SHP77 (cell line): Measurements from ENCODE around the gene TRAM2.
A peak's percentile ranks its signal among the peaks of the same experiment; 100 is the strongest.

Source experiments
- DNase-seq, 2 experiments: peaks; one replicate each; lab custom pipeline; 2025; lab: John Stamatoyannopoulos, UW

TRAM2 gene, protein sequence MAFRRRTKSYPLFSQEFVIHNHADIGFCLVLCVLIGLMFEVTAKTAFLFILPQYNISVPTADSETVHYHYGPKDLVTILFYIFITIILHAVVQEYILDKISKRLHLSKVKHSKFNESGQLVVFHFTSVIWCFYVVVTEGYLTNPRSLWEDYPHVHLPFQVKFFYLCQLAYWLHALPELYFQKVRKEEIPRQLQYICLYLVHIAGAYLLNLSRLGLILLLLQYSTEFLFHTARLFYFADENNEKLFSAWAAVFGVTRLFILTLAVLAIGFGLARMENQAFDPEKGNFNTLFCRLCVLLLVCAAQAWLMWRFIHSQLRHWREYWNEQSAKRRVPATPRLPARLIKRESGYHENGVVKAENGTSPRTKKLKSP

DNA sequence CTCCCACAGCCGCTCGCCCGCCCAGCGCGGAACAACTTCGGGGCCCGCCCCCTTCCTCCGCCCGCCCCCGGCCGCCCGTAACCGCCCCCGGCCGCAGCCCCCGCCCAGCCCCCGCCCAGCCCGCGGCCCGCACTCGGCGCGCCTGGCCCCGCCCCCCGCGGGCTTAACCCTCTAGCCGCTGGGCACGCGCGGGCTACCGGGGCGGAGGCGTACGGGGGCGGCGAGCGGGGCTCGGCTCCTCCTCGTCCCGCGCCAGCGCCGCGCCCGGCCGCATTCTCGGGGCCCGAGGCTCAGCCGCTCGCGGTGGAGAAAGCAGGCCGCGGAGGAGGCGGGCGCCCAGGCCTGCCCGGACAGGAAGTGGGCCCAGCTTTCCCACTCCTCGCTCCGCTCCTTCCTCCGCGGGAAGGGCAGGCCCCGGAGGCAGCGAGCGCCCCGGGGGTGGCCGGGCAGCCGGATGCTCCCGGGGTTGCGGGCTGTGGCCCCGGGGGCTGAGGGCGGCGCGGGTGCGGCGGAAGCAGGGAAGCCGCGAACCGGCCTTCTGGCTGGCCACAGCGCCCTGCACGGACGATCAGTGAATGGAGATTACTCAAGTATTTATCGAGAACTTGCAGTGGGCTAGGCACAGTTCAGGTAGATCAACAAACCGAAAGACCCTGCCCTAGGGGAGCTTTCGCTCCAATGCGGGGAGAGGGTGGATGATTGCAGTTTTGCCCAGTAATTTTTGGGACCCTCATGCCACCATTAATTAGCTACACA is at the start of gene TRAM2:
TSS of gene TRAM2 (minus strand) at position 39 of the 756 bp plus-strand sequence. CDS start 145 bp downstream, outside the sequence.
- DNase-seq: peak; percentile 62 to 81

DNA sequence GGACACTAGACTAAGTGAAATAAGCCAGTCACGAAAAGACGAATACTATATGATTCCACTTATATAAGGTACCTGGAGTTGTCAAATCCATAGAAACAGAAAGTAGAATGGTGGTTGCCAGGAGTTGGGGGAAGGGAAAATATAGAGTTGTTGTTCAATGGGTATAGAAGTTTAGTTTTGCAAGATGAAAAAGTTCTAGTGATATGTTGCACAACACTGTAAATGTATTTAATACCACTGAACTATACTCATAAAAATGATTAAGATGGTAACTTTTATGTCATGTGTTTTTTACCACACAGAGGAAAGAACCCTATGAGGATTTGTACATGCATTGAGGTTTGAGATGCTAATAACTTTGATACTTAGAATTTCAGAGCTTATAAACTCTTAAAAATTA is 46.0 kb upstream of the TRAM2 start:
- DNase-seq: no peak

DNA sequence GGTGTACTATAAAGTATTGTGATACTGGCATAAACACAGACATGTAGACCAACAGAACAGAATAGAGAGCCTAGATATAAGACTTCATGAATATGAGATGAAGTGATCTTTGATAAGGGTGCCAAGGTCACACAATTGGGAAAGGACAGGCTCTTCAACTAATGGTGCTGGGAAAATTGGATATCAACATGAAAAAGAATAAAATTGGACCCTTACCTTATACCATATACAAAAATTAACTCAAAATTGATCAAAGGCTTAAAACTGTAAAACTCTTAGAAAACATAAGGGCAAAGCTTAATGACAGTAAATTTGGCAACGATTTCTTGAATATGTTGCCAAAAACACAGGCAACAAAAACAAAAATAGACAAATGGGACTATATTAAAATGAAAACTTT is 44.8 kb upstream of the TRAM2 start:
- no peak for DNase-seq

DNA sequence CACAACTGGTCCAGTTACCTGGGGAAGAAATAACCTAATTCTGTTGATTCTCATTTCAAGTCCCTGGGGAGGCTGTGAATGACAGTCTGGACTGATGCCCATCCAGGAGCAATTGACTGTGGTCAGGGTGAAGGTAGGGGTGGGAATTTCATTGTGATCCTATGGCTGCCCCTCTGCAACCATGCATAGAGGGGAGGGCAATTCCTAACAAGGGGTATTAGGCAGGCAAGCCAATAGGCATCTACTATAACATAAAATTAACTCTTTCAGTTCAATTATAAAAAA is 44.0 kb upstream of the TRAM2 start:
- no peak for DNase-seq

DNA sequence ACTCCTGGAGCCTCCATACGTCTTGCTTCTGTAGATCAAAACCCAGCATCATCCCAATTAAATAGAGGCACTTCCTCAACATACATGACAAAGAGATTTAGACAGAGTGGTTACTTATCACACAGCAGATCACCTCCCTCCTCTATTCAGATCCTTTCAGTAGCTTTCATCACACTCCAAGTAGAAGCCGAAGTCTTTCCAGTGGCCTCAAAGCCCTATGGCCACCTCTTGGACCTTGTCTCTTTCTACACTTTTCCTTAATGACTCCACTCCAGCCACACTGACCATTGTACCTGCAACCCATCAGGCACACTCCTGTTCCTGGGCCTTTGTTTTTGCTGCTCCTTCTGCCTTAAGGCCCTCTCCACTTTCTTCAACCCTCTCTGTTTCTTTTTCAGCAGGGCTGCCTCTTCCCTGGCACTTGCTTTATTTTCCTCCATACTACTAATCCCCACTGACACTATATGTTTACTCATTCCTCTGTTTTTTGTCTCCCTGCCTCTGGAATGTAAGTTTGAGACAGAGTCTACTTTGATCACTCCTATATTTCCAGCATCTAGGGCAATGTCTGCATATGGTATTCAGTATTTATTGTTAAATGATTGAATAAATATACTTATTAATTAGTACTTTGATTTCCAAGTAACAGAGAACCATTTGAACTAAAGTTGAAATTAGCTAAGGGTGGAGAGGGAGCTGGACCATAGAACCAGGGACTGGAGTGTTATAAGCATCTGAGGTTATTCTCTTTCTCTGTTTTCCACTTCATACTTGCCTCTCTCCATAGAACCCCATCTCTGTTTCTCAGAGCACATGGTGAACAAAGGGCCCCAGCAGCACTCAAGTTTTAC is 43.4 kb upstream of the TRAM2 start:
- no peak for DNase-seq

DNA sequence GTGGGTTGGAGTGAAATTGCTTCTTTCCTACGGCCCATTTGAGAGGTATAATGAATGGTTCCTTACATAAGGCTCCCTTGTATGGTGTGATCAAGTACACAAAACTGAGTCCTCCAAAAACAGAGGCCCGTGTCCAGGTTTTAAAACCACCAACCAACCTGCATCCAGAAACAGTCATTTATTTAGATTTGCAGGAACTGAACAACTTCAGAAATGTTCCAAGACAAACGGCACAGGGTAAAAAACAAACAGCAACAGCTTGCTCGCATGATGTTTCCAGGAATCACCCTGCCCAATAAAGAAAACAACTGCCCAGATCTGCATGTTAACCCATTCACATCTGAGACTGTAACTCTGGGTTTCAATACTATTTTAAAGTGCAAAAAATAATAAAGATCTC is 40.2 kb upstream of the TRAM2 start:
- no peak for DNase-seq

DNA sequence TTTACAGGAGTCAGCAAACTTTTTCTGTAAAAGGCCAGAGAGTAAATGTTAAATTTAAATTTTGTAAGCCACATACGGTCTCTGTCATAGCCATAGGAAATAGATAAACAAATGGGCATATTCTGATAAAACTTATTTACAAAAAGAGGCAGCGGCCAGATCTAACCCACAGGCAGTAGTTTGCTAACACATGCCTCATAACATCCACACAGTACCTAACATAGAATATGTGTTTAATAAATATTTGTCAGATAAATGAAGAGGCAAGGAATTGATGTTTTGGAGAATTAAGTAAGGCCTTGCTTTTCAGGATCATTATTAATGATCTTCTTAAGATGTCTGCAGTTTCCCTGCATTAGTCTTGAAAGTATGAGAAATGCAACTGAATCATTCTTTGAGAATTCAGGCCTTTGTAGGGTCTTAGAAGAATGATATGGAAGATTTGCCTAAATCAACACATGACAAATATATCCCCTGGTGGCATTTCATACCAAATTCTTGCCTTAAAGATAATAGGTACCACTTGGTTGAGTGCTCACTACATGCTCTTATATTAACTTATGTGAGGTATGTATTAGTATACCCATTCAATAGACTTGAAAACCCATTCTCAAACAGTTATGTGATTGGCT is 39.3 kb upstream of the TRAM2 start:
- DNase-seq: no peak

DNA sequence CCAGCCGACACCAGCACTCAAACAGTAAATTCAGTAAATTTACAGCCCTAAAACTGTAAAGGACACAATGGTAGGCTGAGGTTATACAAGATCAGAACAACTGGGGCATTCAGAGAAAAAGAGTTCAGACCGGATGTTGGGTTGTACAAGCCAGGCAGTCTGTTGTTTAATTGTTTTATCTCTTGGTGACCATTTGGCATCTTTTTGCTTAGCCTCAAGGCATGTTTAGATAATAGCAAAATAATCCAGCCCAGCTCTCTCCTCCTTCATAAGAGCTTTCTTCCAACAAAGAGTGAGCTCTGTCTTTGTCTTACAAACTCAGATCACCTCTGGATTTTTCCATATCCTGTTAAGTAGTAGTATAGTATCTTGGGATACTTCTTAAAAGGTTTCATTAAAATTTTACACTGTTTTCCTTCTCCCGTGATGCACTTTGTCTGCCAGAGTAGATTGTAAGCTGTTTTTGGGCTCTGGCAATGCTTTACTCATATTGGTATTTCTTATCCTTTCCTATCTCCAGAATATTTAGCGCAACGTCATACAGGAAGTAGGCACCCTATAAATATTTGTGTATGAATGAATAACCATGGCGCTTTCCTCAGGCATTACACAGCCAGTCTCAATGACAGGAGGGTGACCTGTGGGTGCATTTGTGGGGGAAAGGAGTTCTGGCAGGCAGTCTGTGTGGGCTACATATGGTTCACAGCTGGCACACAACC is 35.6 kb upstream of the TRAM2 start:
- no peak for DNase-seq

DNA sequence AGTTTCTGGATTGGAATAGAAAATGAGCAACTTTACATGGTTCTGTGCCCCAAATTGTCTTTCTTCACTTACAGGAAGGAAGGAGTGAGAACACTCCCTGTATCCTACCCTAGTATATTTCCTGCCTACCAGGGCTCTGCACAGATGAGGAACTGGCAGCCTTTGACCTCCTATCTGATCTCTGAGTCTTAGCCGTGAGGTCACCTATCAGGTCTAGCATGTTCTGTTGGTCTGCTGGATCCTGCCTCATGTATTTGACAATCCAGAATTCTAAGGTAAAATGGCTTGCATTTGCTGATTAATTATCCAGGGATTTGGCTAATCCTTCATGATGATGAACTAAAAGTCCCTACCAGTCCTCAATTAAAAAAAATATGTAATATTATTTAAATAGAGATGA is 35.0 kb upstream of the TRAM2 start:
- DNase-seq: no peak

DNA sequence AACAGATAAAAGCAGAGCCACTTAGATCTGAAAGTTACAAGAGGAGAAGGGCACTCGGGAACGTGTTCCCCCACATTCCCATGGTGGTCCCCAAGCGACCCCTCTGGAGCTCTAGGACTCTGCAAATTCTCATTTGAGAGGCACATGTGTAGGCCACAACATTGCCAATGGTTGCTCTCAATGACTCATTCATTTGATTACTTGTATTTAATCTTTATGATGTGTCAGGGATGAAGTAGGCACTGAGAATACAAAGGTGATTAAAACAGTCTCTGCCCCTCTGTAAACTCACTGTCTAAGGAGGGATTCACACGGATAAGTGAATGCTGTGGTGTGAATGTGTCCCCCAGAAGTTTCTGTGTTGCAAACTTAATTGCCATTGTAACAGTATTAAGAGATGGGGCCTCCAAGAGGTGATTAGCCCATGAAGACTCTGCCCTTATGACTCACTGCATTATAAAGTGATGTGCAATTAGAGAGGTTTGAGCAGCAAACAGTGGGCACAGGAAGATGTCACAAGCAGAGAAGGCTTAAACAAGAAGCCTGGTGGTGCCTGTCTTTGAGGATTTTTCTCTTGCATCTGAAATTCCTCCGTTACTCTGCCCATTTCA is 34.0 kb upstream of the TRAM2 start:
- no peak for DNase-seq

DNA sequence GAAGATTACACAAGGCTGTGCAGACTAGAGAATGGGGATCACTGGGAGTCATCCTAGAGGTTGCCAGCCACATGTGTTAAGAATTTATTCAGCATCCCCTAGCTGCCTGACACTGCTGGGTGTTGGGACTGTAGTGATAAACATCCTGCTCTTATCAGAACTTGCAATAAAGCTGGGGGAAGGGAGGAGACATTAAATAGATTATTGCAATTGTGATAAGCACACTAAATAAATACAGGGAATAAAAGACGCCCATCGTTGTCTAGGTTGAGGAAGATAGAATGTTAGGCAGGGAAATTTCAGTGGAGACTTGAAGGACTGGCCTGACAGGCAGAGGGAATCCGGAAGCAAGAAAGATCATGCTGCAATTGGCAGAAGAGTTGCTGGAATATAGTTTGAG is 33.2 kb upstream of the TRAM2 start:
- DNase-seq: no peak

DNA sequence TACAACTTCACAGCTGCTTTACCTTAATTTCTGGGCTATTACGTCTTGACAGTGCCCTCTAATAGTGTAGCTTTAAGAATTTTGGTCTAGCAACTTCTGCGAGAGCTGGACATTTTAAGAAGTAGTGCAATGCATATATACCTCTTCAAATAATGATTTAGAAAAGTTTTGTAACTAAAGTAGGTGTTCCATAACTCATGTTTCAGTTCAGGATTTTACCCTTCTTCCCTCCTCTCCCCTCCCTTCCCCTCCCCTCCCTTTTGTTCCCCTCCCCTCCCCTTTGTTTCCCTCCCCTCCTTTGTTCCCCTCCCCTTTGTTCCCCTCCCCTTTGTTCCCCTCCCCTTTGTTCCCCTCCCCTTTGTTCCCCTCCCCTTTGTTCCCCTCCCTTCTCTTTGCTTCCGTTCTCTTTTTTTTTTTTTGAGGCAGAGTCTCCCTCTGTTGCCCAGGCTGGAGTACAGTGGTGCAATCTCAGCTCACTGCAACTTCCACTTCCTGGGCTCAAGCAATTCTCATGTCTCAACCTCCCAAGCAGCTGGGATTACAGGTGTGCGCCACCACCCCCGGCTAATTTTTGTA is 28.8 kb upstream of the TRAM2 start:
- no peak for DNase-seq

DNA sequence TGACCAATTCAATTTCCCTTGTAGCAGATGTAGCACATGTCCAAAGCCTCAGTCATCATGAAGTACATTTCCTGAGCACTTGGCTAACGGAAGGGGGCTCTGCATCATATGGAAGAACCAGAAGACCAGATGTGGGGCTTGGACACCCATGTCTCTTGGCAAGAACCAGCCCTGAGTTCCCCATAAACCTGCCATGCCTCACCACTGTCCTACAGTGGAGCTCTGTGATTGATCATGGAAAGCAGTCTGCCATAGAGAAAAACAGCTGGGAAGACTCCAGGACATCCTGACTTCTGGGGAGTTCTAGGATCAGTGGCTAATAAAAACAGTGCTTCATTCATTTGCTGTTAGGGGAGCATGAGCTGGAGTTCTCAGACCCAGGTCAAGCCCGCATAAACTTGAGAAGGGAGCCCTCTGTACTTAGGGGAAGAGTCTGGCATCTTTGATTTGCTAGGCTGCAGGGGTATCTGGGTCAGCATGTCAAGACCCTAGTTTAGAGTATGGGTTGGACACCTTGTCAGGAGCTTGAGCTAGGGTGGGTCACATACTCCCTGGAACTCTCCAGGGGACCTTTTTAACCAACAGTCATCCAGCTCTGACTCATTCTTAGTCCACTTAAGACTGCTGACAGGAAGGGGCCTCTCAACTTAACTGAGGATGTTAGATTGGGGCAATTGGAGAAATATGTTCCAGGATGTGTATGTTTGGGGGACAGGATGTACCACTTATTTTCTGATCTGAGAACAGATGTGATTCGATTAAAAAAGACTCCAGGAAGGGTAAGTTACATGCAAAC is 26.3 kb upstream of the TRAM2 start:
- no peak for DNase-seq

DNA sequence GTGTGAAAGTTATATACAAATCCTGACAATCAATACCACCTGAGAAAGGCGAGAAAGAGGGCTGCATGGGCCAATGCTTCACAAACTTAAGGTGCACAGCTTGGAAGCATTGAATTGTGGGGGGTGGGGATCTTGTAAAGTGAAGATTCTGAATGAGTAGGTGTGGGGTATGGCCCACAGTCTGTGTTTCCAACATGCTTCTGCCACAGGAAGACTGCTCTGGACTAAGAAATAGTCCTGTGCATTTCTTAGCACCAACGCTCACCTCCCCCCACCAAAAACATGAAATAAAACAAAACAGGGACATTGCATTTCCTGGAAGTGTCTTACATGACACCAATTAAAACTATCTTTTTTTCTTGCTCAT is 21.9 kb upstream of the TRAM2 start:
- DNase-seq: no peak

DNA sequence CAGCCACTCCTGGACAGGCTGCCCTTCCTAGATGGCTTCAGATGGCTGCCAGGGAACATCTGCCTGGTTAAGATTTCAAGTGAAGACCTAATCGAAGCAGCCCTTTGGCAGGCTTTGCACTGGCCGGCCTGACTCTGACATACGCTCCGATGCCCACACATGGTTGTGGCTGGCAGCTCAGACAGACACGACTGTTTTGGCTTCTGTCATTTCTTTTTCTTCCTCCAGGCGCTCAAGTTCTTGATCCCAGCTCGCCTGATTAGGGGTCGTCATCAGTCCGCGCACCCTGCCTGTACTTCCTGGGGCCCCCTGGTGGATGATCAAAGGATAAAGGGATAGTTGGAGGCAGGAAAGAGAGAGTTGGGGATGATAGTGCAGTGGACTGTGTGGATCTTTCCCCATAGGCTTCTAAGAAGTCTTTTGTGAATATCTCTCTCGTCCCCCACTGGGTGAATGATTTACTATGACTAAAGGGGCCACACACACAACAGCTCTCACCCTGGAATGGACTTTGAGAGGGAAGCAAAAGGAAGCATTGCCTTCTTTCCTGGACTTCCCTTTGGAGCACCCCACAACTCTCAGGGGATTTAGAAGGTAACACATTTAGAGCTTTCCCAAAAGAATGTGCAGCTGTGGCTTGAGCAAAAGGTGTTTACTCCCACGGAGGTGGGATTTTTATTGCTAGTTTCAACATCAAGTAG is 21.4 kb upstream of the TRAM2 start:
- DNase-seq: peak; percentile 62 to 66

DNA sequence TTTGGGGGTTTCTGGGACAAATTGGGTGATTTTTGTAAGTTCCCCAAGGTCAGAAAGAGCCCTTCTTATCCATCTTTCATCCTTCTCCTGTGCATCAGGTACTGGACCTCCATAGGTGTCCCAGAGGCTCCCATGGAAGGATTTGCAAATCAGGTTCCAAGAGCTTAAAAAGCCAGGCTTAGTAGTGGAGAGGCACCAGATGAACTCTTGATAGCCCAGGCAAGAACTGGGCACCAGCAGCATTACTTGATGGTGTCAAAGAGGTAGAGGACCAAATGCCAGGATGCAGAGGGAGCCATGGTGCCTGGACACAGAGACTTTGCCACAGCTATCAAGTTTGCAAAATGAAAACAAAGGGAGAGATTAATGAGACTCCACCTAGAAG is 20.9 kb upstream of the TRAM2 start:
- no peak for DNase-seq

DNA sequence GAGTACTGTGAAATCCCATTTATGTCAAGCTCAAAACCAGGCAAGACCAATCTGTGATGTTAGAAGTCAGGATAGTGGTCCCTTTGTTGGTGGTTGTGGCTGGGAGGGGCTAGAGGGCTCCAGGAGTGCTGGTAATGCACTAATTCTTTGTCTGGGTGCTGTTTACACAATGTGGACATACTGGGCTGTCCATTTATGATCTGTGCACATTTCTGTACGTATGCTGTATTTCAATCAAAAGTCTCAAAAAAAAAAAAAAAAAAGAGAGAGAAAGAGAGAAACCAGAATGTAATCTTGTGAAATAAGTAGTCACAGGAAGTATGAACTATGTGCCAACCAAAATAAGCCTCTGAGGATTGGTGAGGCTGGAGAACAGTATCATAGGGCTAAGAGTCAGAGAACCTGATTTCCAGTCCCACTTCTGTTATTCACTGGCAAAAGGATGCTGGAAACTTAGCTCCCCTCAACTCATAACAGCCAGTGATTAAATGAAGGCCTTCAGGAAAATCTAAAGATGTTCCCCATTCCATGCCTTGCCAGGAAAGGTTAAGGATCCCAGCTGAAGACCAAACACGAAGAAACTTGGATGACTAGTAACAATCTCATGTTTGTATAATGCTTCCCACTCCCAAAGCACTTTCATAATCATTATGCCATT is 19.6 kb upstream of the TRAM2 start:
- DNase-seq: peak in 1 of 2 experiments; percentile 4

DNA sequence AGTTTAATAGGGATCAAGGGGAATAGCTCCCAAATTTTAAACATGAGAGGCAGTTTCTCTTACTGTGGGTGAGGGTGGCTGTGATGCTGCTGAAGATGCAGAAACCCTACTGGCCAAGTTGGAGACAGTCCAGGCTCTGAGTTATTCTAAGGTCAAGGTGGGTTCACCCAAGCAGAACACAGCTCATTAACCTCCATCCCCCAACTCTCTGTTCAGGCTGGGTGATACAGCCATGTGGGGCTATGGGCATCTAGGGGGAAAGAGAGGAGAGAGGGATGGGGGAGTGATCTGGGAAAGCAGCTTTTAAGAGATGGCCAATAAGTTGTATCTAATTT is 18.9 kb upstream of the TRAM2 start:
- no peak for DNase-seq
